GM12865 (cell line): ENCODE measurements around the gene CNGB1.
"Not testable (repeated sequence)": the region's sequence is repeated elsewhere in the genome, so short reads cannot be mapped to it uniquely, and the experiment has no call there.

Experiments
- DNase-seq: peaks from one replicate; pipeline ENCODE4 v3.0.0; 2010; ENCODE audit warnings: low read depth
- H3K4me3 ChIP-seq: 2 replicates; pipeline ENCODE4 v1.5.1; 2011; ENCODE audit warnings: mild to moderate bottlenecking, low read depth, low read length, control low read depth
- CTCF ChIP-seq: IDR thresholded peaks from 2 replicates; pipeline ENCODE4 v1.5.1; 2011; ENCODE audit warnings: low read length, control low read depth, low read depth, inconsistent platforms; ENCODE audit not compliant: insufficient read depth; ENCODE audit errors: missing control alignments

The CNGB1 gene

GRCh38 chr16:57944970-57945739 is 25.8 kb downstream of the CNGB1 start:
- TF ChIP-seq CTCF, result no peak

GRCh38 chr16:57943381-57943780 is 27.5 kb downstream of the CNGB1 start:
- H3K4me3 ChIP-seq, DNase-seq: not testable (repeated sequence)

More at GRCh38 chr16:57944970-57945739, 25.8 kb downstream of the CNGB1 start:
- H3K4me3 ChIP-seq, result no peak overlapping the region
- DNase-seq, result no peak

GRCh38 chr16:57941901-57942300 is 29.0 kb downstream of the CNGB1 start:
- not testable (repeated sequence) for DNase-seq, H3K4me3 ChIP-seq

GRCh38 chr16:57941016-57941664 is 29.8 kb downstream of the CNGB1 start:
- no peak for DNase-seq
- TF ChIP-seq CTCF, result no peak
- no peak overlapping the region for H3K4me3 ChIP-seq

- no peak for DNase-seq
- TF ChIP-seq CTCF, result no peak
- H3K4me3 ChIP-seq, result no peak overlapping the region
Measured at GRCh38 chr16:57940382-57940966, 30.5 kb downstream of the CNGB1 start.

- TF ChIP-seq CTCF, result no peak
- no peak overlapping the region for H3K4me3 ChIP-seq
- DNase-seq, result no peak
Measured at GRCh38 chr16:57939872-57940224, 31.1 kb downstream of the CNGB1 start.

- no peak for DNase-seq
- H3K4me3 ChIP-seq, result no peak overlapping the region
- TF ChIP-seq CTCF, result peak; percentile 23
Measured at GRCh38 chr16:57938936-57939871, 31.7 kb downstream of the CNGB1 start.
